K562 (cell line): Measurements from ENCODE around the gene TOM1L1.

Experiments
- EZH2 ChIP-seq: IDR thresholded peaks from 2 replicates; pipeline ENCODE4 v1.6.1; 2012; ENCODE audit warnings: low read depth, mild to moderate bottlenecking, inconsistent platforms, low read length, borderline replicate concordance
- KLF13 ChIP-seq: fragments of 450-650 bp; IDR thresholded peaks from 2 replicates; pipeline ENCODE4 v1.6.1; 2016; ENCODE audit warnings: missing genetic modification characterization, low read depth, mild to moderate bottlenecking, missing compliant biosample characterization, moderate library complexity, borderline replicate concordance
- RBM25 ChIP-seq: fragments of 200-400 bp; formaldehyde crosslinking; IDR thresholded peaks from 2 replicates; pipeline ENCODE4 v1.6.1; 2018; ENCODE audit warnings: low read length, low read depth, moderate library complexity; ENCODE audit not compliant: severe bottlenecking

DNA sequence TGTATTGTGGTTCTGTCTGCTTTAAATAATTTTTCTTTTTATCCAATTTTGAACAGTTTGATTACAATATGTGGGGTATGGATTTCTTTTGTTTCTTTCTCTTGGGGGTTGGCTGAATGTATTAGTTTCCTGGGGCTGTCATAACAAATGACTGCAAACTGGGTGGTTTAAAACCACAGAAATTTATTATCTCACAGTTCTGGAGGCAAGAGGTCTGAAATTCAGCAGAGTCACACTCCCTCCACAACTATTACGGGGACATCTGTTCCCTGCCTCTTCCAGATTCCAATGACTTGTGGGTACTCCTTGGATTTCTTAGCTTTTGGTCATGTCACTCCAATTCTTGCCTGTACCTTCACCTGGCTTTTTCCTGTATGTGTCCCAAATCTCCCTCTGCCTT lies 44.1 kb downstream of the TOM1L1 start:
- TF ChIP-seq EZH2 (no peak), KLF13 (tag) (no peak), RBM25 (no peak)
